NCI-H510A (cell line): ENCODE data around the gene RNF212.

ENCODE experiments used
- DNase-seq: peaks from one replicate; lab custom pipeline; 2025; lab: John Stamatoyannopoulos, UW

RNF212 gene

GRCh38 chr4:1036095-1036494, 77.3 kb downstream of the RNF212 start:
- DNase-seq, result no peak

GRCh38 chr4:1035510-1035909, 77.9 kb downstream of the RNF212 start:
- DNase-seq, result no peak

- DNase-seq, result no peak
Observed at GRCh38 chr4:1033840-1034551, 79.4 kb downstream of the RNF212 start.

- no peak for DNase-seq
Observed at GRCh38 chr4:1032861-1033260, 80.5 kb downstream of the RNF212 start.

- no peak for DNase-seq
Observed at GRCh38 chr4:1031956-1032795, 81.2 kb downstream of the RNF212 start.

- no peak for DNase-seq
Observed at GRCh38 chr4:1031346-1031745, 82.0 kb downstream of the RNF212 start.

- no peak for DNase-seq
Observed at GRCh38 chr4:1030559-1030958, 82.8 kb downstream of the RNF212 start.

- DNase-seq, result no peak
Observed at GRCh38 chr4:1030031-1030430, 83.3 kb downstream of the RNF212 start.

- DNase-seq, result no peak
Observed at GRCh38 chr4:1029529-1029928, 83.8 kb downstream of the RNF212 start.

GRCh38 chr4:1028574-1029220, 84.7 kb downstream of the RNF212 start:
- no peak for DNase-seq

- DNase-seq, result no peak
Observed at GRCh38 chr4:1027915-1028238, 85.5 kb downstream of the RNF212 start.

- no peak for DNase-seq
Observed at GRCh38 chr4:1027219-1027914, 86.0 kb downstream of the RNF212 start.

- DNase-seq, result no peak
Observed at GRCh38 chr4:1026115-1026514, 87.2 kb downstream of the RNF212 start.

GRCh38 chr4:1024882-1025545, 88.3 kb downstream of the RNF212 start:
- no peak for DNase-seq

GRCh38 chr4:1023895-1024740, 89.2 kb downstream of the RNF212 start:
- no peak for DNase-seq

- no peak for DNase-seq
Observed at GRCh38 chr4:1023075-1023640, 90.2 kb downstream of the RNF212 start.

- no peak for DNase-seq
Observed at GRCh38 chr4:1022739-1023066, 90.7 kb downstream of the RNF212 start.

GRCh38 chr4:1022051-1022738, 91.2 kb downstream of the RNF212 start:
- DNase-seq, result no peak
